GM18861 (cell line): ENCODE results near the gene RPS6KL1.

Experiments
- ATAC-seq: cut with Tn5 transposase; IDR thresholded peaks from one replicate; pipeline ENCODE4 v1.9.1; 2021; ENCODE audit not compliant: unreplicated experiment

The RPS6KL1 gene

GRCh38 chr14:74859757-74860552, 63.1 kb downstream of the RPS6KL1 start:
- ATAC-seq, result no peak

GRCh38 chr14:74858022-74858421, 65.0 kb downstream of the RPS6KL1 start:
- no peak for ATAC-seq

GRCh38 chr14:74856366-74856765, 66.7 kb downstream of the RPS6KL1 start:
- ATAC-seq, result no peak

- no peak for ATAC-seq
Observed at GRCh38 chr14:74855945-74856344, 67.1 kb downstream of the RPS6KL1 start.

- no peak for ATAC-seq
Observed at GRCh38 chr14:74855021-74855420, 68.0 kb downstream of the RPS6KL1 start.
